Kidney (tissue), 14 donors: ENCODE results near the gene NAP1L4. TPM values are rescaled to one million over a fixed set of nuclear protein-coding genes. Genes with fewer than 3 reads are reported as not detected.

ENCODE experiments used
- DNase-seq, 5 donors: peaks; one replicate each; pipeline ENCODE4 v3.0.0-alpha.2; 2013 to 2020
- FAIRE-seq: peaks from 2 replicates; lab custom pipeline; 2012; peaks lifted over from hg19 to GRCh38; lab: Jason Lieb, UNC
- H3K27ac ChIP-seq, 2 donors: one replicate each; pipeline ENCODE4 v1.7.0; 2013; ENCODE audit warnings: low read depth in 2 of 2, low read length in 2 of 2, inconsistent platforms in 1 of 2
- H3K27me3 ChIP-seq: one replicate; pipeline ENCODE4 v1.7.1; 2013; ENCODE audit warnings: low read length, inconsistent platforms; ENCODE audit not compliant: control insufficient read depth, insufficient read depth
- H3K36me3 ChIP-seq, 3 donors: one replicate each; pipeline versions ENCODE4 v1.7.0 to v1.7.1; 2013; ENCODE audit warnings: low read length in 3 of 3, control low read depth in 1 of 3, inconsistent platforms in 1 of 3; ENCODE audit not compliant: insufficient read depth in 3 of 3, control insufficient read depth in 2 of 3
- H3K4me1 ChIP-seq, 3 donors: one replicate each; pipeline versions ENCODE4 v1.7.0 to v1.7.1; 2013; ENCODE audit warnings: low read length in 3 of 3, inconsistent platforms in 1 of 3, low read depth in 1 of 3; ENCODE audit not compliant: control insufficient read depth in 2 of 3, insufficient read depth in 2 of 3
- H3K4me3 ChIP-seq, 3 donors: one replicate each; pipeline versions ENCODE4 v1.7.0 to v1.8.1; 2013; ENCODE audit warnings: low read length in 3 of 3, control low read depth in 1 of 3, inconsistent platforms in 1 of 3
- H3K9ac ChIP-seq, 3 donors: one replicate each; pipeline versions ENCODE4 v1.7.0 to v1.7.1; 2013; ENCODE audit warnings: low read length in 3 of 3, control low read depth in 1 of 3, inconsistent platforms in 1 of 3
- H3K9me3 ChIP-seq, 3 donors: one replicate each; pipeline versions ENCODE4 v1.7.0 to v1.7.1; 2013; ENCODE audit warnings: low read length in 3 of 3, control low read depth in 1 of 3, inconsistent platforms in 1 of 3; ENCODE audit not compliant: control insufficient read depth in 2 of 3, insufficient read depth in 1 of 3
- CTCF ChIP-seq: IDR thresholded peaks from 3 replicates; pipeline ENCODE4 v1.5.1; 2012; ENCODE audit warnings: mild to moderate bottlenecking, moderate library complexity, borderline replicate concordance; ENCODE audit not compliant: insufficient read depth; ENCODE audit errors: extremely low read depth
- intact Hi-C: fragments of 100-400 bp; cut with DNase I; formaldehyde crosslinking; loops from one replicate; pipeline ENCODE4 v1.11.1; 2022
- polyA plus RNA-seq: library from polyadenylated mRNA; stranded (reverse); fragments of 350-450 nt; fragmentation: Illumina TruSeq; extraction: RNeasy Lipid Tissue Mini Kit (QIAGEN cat#74804); gene quantifications from one replicate; pipeline ENCODE4 v1.2.3, GENCODE V29; 2014; ENCODE audit warnings: low read depth, low replicate concordance; ENCODE audit not compliant: insufficient read depth
- total RNA-seq: library from RNA; stranded (reverse); fragmentation: NEBNext Ultra II Directional; extraction: Animal tissue kit (Norgen Biotek cat#: 25700); gene quantifications from one replicate; pipeline ENCODE4 v1.2.1, GENCODE V29; 2021
- donor health status: control.
- donor health status: control.
- donor health status: control.
- donor health status: control.
- donor health status: control.
- donor health status: DM: yes; HTN: yes; CAD: no.
- donor health status: Normal renal cell carcinoma (clear cell type).

The NAP1L4 gene
- total and polyA plus RNA-seq, 2 donors from 2014 or later = 120 to 133 TPM

- no peak for FAIRE-seq
- DNase-seq = no peak
- Histone ChIP-seq H3K4me3 (no peak overlapping the region), H3K27ac (no peak overlapping the region), H3K4me1 (peaks cover 0 to 7% (median 6%) of the 10 kb centered on the region in 3 donors), H3K27me3 (no peaks in the 10 kb centered on the region), H3K9me3 (no peaks in the 10 kb centered on the region), H3K9ac (no peak overlapping the region), H3K36me3 (peaks cover 3 to 78% (median 36%) of the 10 kb centered on the region in 3 donors)
- intact Hi-C loops = no loop called here
- TF ChIP-seq CTCF = no peak
These were observed 40.7 kb downstream of the NAP1L4 start for GRCh38 chr11:2951231-2952110.

GRCh38 chr11:2950825-2951224, 41.3 kb downstream of the NAP1L4 start:
- H3K36me3 ChIP-seq = peaks cover 3 to 77% (median 36%) of the 10 kb centered on the region in 3 donors
- FAIRE-seq (no peak), DNase-seq (no peak)
- no peak overlapping the region for H3K9ac ChIP-seq
- no peak overlapping the region for H3K27ac ChIP-seq
- intact Hi-C loops = no loop called here
- no peak for TF ChIP-seq CTCF
- H3K4me3 ChIP-seq = no peak overlapping the region
- no peaks in the 10 kb centered on the region for H3K27me3 ChIP-seq
- peaks cover 0 to 9% (median 4%) of the 10 kb centered on the region in 3 donors for H3K4me1 ChIP-seq
- H3K9me3 ChIP-seq = no peaks in the 10 kb centered on the region

- H3K4me3 ChIP-seq = no peak overlapping the region
- no peaks in the 10 kb centered on the region for H3K27me3 ChIP-seq
- intact Hi-C loops = no loop called here
- FAIRE-seq = no peak
- H3K9ac ChIP-seq = no peak overlapping the region
- no peak for DNase-seq
- H3K36me3 ChIP-seq = peaks cover 3 to 78% (median 36%) of the 10 kb centered on the region in 3 donors
- H3K4me1 ChIP-seq = peaks cover 0 to 8% (median 7%) of the 10 kb centered on the region in 3 donors
- TF ChIP-seq CTCF = no peak
- no peaks in the 10 kb centered on the region for H3K9me3 ChIP-seq
- no peak overlapping the region for H3K27ac ChIP-seq
These were observed 42.2 kb downstream of the NAP1L4 start for GRCh38 chr11:2949920-2950319.
